GM19043 (cell line): ENCODE measurements around the gene CFAP410.
"Not testable (repeated sequence)": the region's sequence is repeated elsewhere in the genome, so short reads cannot be mapped to it uniquely, and the experiment has no call there.

Experiments
- ATAC-seq: cut with Tn5 transposase; IDR thresholded peaks from one replicate; pipeline ENCODE4 v1.9.1; 2021; ENCODE audit warnings: low read depth; ENCODE audit not compliant: unreplicated experiment

The CFAP410 gene

DNA sequence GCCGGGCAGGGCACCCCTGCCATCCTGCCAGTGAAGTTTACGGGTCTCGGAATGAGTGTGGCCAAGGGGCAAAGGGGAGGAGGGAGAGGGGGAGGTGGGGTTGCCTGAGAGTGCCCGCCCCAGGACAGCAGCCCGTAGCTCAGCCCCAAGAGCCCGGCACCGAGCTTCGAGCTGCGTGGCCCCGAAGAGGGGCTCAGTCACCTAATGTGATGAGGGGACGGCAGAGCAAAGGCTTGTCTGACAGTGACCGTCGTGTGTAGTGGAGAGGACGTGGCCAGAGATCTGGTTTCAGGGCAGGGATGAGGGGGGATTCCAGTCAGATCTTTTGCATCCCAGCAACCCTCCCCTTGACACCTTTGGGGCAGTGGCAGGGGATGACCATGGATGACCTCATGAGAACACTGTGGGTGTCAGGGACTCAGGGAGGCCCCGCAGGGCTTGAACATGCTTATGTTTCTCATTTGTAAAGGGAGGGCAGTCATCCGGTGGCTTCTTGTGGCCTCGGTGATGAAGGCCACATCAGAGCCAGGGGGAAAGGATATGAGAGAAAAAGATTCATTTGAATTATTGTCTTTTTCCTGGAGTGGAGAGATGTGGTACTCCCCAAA, 13.2 kb upstream of the CFAP410 start:
- ATAC-seq = no peak

DNA sequence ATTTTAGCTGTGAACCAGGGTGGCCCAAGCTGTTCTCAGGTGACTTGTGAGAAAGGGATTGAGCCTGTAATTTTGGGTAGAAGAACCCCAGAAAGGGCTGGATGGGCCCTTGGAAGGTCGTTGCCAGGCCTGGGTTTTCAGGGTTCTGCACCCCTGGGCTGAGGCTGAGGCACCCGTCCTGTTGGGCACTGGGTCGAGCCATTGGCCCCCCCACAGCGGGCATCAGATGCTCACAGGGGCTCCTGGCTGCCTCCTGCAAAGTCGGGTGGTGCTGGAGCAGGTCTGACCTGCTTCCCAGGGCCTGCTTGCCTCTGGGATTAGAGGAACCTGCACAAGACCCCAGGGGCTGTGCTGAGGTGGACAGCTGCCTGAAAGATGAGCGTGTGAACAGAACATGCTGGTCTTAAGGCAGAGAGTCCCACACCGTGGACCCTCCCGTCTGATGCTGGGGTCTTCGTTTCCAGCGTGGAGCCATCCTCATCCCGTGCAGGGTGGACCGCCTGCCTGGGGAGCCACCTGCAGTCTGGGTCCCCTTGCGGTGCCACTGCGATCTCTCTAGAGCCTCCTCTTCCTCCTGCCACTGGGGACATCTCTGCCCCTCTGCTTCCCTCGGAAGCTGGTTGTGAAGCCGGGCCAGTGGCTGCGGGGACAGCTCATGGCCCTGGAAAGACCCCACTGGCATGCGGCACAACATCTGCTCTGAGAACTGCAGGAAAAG, 12.5 kb upstream of the CFAP410 start:
- no peak for ATAC-seq

DNA sequence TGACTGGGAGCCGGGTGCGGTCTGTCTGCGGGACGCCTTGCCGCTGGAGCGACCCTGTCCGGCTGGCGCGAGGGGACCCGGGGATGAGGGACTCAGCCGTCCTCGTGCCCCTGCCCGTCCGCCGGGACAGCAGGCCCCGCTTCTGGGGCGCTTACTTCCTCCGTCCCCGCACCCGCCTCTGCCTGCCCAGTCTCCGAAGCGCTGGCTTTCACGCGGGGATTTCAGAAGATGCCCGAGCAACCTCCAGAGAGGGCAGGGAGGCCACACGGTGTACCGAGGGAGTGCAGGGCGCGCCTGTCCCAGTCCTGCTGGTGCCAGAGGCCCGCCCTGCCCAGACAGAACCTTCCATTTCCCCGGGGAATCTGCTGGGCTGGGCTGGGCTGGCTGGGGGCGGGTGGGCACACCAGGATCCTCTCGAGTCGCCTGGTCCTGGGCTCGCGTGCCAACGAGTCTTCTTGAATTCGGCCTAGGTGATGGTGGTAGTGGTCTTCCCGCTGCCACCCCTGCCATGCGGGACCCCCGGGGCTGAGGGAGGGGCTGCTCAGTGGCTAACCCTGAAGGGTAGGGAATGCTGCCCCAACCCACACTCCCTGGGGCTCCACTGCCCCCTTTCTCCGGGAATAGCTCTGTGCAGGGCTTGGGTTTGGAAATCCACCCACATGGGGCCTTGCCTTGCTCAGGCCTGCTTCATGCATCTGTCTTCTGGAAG, 11.7 kb upstream of the CFAP410 start:
- no peak for ATAC-seq

DNA sequence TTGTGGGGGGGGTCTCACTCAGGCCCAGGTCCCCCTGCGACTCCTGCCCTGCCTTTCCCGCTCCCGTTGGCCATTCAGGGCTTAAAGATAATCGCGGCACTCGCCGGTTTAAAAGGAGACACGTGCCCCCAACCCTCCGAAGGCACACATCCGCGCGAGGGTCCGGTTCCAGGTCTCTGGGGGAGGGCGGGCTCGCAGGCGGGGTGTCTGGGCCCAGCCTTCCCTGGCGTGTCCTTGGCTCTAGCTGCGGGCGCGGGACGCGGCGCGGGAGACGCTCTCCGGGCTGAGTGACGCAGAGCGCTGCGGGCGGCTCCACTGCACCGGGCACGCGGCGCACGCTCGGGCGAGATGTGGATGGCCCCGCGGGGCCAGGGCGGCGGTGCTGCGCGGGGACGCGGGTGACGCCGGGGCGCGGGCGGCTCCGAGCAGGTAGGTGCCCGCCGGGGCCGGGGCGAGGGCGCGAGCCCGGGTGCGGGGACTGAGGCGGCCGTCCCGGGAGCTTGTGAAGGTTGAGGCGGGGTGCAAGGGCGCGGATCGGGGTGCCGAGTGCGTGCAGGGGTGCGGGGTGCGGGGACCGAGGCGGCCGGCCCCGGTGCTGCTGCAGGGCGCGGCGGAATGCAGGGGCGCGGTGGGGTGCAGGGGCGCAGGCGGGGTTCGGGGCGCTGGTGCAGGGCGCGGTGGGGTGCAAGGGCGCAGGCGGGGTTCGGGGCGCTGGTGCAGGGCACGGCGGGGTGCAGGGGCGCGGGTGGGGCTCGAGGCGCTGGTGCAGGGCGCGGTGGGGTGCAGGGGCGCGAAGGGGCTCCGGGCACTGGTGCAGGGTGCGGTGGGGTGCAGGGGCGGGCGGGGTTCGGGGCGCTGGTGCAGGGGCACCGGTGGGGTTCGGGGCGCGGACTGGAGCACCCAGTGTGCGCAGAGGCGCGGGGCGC, 10.9 kb upstream of the CFAP410 start:
- no peak for ATAC-seq

DNA sequence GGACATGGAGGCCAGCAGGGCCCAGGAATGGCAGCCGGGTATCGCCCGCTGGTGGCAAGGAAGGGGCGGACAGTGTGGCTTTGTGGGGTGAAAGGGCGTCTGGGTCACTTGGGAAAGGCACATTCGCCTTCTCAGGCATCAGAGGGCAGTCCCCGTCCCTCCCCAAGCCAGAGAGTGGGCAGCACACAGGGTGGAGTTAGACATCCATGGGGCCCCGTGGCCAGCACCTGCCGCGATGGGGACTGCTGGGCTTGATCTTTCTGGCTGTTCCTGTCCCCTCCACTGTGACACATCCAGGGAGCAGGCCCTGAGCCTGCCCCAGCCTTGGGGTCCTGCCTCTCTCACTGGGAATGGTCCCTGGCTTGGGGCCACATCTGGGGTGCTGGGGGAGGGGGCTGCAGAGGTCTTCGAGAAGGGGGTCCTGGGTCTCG, 10.2 kb upstream of the CFAP410 start:
- ATAC-seq = no peak

DNA sequence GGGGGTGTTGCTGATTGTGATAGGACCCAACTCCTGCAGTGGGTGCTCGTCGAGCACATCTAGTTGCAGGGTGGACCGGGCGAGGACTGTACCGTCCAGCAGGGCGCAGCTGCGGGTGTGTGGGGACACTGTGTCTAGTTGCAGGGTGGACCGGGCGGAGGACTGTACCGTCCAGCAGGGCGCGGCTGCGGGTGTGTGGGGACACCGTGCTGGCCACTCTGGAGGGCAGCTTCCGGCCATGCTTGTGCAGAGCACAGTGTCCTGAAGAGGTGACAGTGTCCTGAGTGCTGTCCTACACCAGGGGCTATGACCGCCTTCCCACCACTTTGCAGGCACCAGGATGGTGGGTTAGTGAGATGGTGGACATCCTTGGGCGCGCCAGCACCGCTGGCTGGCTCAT, 9.7 kb upstream of the CFAP410 start:
- no peak for ATAC-seq

DNA sequence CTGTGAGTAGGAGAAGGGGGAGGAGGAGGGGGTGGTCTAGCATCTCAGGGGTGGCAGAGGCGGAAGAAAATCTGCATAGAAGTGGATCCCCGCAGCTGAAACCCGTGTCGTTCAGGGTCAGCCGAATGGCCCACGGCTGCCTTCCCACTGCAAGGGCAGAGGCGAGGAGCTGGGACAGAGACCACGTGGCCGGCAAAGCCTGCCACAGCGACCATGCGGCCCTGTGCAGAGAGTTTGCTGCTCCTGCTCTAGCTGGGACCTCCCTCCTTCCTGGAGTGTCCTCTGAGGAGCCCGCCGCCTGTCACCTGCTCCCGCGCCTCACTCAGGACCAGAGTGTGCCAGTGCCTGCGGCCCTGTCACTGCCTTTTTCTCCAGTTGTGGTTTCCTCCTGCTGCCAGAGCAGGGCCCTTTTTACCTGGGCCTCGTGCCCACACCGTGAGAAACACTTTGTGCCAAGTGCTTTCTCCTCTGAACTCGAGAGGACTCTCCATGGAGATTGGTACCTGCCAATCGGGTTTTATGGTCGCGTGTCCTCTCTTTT, 8.8 kb upstream of the CFAP410 start:
- ATAC-seq = no peak

DNA sequence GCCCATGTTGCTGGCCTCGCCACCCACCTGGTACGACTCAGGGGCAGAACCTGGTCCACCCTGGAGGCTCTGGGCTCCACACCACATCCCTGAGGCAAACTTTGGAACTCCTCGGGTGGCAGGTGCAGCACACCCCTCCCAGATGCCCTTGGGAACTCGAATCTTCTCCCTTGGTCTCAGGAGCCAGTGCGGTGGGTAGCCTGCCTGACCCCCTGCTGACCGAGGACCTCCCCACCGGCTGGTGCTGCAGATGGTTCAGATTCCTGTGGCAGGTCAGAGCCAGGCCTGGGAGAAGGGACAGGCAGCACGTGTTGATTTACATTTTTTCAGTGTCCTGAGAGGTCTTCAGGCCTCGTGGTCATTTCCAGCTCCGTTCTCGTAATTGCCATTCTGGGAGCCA, 6.3 kb upstream of the CFAP410 start:
- no peak for ATAC-seq

DNA sequence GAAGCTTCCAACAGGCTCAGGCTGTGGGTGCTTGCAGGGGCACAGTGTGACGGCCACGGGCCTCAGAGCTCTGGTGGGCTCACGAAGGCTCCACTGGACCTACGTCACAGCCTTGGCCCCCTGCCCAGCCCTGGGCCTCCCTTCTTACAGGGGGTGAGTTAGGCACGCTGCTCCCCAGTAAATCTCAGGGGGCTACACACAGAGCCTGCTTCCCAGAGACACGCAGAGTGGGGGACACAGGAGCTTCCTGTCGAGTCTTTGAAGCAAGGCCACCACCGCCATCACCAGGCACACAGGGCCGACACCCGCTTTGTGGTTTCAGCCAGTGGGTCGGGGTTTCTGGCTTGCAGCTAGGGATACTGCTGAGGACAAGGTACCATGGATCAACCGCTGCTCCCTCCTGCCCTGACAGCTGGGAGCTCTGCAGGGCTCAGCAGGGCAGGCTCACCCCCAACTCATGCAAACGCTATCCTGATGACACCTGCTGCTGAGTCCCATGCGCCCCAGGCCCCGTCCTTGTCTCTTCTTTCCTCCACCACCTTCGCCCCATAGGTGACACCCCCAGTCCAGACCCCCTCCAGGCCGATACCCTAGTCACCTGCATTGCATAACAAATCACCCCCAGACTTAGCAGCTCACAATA, 5.5 kb upstream of the CFAP410 start:
- no peak for ATAC-seq

DNA sequence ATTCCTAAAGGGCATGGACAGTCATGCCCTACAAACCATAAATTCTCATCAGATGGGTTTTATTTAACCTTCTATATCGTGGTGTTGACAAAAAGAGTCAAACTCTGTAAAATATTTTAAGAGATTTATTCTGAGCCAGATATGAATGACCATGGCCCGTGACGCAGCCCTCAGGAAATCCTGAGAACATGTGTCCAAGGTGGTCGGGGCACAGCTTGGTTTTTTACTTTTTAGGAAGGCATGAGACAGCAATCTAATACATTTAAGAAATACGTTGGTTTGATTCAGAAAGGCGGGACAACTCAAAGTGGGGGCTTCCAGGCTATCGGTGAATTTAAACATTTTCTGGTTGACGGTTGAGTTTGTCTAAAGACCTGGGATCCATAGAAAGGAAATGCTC, 3.8 kb upstream of the CFAP410 start:
- not testable (repeated sequence) for ATAC-seq

DNA sequence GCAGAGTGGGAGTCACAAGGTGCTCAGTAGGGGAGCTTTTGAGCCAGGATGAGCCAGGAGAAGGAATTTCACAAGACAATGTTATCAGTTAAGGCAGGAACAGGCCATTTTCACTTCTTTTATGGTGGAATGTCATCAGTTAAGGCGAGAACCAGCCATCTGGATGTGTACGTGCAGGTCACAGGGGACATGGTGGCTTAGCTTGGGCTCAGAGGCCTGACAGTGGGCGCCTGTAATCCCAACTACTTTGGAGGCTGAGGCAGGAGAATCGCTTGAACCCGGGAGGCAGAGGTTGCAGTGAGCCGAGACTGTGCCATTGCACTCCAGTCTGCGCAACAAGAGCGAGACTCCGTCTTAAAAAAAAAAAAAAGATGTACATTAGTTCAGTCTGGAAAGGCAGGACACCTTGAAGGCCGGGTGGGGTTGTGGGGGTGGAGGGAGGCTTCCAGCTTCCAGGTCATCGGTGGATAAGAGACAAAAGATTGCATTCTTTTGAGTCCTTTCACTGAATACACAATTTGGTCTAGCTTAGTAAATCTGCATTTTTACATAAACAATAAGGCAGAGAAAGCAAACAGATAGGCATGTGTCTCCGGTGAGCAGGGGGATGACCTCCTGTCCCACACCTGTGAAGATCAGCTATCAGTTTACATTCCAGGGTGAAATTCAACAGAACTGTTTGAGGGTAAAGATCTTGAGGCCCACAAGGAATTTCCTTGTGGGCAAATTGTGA, 2.7 kb upstream of the CFAP410 start:
- ATAC-seq = not testable (repeated sequence)

DNA sequence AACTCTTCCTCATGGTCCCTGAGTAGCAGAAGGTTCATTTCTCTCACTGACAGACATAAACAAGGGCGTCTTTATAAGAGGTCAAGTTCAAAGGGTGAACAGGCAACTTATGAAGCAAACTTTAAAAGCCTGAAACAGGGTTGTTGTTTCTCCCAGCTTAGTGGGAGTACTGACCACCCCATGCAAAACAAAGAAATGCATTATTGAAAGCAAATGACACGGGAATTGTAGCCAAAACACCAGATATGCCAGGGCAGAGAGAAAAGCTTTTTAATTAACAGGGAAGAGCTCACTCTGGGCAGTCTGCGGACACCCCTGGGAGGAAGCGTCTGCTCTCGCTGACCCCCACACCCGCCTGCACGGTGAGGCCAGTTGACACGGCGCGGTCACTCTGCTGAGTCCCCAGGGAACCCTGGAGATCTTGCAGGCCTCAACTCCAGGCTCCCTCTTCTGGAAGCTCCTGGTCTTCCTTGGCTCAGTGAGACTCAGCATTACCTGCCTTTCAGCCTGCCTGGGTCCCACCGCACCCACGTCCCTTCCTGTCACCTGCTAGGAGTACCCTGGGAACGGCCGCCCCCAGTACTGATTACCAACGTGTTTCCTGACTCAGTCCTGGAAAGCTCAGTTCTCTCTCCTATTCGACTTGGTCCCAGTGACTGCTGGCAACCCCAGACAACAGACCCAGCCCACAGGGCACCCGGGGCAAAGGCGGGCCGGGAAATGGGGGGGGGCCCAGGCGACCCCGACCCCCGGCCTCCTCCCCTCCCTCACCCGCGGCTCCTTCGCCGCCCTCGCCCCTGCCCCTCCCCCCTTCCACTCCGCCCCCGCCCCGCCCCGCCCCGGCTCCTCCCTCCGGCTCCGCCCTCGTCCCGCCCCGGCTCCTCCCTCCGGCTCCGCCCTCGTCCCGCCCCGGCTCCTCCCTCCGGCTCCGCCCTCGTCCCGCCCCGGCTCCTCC, 972 bp downstream of the CFAP410 start:
- ATAC-seq = no peak

DNA sequence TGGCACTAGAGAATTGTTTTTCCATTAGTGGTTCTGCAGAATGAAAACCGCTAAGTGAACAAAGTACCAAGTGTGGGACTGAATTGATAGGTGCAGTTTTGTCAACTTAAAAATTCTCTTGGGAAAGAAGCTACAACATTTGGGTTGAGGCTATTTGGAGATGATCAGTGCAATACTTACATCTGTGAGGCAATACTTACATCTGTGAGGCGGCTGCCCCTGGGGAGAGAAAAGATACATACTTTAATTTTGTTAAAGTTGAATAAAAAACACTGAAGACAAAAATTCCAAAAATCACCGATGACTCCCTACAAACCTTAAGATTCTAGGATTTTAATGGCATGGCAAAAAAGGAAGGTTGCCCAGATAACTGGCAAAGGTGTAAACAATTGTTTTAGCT, 1.7 kb downstream of the CFAP410 start:
- ATAC-seq = no peak

DNA sequence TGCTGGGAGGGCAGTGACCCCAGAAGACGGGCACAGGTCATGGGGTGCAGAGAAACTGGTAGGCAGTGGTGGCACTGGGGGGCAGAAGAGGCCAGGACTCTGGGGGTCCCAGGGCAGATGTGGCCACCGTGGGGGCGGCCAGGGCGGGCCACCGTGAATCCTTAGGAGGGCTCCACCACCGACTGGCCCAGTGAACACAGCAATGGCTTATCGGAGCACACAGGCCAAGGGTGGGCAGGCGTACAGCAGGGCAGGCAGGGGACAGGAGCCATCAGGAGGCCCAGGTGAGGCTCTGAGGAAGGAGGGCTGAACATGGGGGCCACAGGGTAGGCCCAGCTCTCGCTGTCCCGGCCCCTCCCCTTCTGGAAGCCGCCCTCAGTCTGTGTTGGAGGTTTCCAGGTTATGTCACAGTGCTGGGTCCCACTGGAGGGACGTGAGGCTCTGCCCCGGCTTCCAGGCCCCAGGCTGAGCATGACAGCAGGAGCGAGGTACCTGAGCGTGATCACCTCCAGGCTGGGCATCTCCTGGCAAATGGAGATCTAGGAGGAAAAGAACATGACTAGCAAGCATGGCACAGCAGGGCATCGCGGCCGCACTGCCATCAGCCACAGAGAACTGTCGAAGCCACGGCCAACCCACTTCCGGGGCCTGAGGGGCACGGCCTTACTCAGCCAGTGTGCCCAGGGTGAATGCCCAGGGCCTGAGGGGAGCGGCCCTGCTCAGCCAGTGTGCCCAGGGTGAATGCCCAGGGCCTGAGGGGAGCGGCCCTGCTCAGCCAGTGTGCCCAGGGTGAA, 3.7 kb downstream of the CFAP410 start:
- ATAC-seq = no peak

DNA sequence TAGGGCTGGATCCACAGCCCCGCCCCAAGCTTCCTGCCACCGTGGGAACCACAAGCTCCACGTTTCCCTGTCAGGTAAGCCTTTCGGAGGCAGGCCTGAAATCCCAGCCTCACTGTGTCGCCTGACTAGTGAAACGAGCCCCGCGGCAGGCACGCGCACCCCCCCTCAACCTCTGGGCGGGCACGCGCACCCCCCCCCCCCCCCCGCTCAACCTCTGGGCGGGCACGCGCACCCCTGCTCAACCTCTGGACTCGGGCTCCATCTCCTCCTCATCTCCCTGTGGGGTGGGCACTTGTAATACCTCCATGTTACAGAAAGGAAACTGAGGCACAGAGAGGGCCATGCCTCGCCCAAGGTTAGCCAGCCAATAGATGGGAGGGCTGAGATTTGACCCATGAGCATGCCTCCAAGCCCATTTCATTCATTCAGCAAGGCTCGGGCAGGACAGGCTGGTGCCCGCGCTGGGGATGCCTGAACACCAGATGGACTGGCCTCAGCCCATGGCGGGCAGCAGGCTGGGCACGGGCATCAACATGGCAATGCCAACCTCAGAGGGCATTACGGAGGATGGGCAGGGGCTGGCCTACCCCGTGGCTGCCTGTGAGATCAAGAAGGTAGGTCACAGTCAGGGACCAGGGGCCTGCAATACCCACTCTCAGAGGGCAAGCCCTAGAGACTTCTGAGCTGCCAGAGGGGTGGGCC, 4.7 kb downstream of the CFAP410 start:
- ATAC-seq = no peak

DNA sequence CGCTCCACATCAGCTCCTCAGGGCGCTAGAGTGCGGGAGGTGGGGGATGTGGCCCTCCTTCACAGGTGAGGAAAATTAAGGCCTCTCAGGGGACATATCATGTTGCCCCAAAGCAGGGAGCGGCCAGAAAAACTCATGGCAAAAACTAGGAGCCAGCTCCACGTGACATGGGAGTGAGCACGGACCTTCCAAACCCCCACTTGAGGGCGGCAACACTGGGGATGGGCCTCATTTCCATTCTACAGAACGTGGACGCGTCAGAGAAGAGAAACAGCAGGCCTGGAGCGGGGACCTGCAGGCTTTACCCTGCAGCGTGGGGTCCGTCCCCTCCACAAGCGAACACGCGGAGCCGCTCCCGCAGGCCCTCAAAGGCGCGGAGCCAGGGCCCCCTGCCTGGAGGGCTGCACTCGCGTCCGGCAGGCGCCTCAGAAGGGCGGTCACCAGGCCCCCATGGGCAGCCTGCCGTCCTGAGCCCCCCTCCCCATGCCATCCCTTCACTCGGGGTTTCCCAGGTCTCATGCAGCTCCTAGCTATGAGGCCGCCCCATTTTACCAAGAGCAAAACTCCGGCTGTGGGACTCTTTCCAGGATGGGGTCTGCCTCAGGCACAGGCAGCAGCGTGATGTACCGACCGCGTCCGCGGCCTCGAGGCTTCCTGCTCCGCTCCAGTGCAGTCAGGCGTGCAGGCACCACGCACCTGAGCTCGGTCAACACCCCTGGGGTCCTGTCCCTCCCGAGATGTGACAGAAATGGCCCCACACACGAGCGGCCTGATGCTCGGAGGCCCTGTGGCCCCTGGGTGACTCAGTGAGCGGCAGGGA, 5.5 kb downstream of the CFAP410 start:
- ATAC-seq = no peak
